Suppressor macrophage treated with lipopolysaccharide for 4 hours (primary cell): ENCODE measurements around the gene UCK2.
A peak's percentile ranks its signal among the peaks of the same experiment; 100 is the strongest.

Source experiments
- DNase-seq: peaks from one replicate; pipeline ENCODE4 v3.0.0-alpha.2; 2020

The UCK2 gene

DNA sequence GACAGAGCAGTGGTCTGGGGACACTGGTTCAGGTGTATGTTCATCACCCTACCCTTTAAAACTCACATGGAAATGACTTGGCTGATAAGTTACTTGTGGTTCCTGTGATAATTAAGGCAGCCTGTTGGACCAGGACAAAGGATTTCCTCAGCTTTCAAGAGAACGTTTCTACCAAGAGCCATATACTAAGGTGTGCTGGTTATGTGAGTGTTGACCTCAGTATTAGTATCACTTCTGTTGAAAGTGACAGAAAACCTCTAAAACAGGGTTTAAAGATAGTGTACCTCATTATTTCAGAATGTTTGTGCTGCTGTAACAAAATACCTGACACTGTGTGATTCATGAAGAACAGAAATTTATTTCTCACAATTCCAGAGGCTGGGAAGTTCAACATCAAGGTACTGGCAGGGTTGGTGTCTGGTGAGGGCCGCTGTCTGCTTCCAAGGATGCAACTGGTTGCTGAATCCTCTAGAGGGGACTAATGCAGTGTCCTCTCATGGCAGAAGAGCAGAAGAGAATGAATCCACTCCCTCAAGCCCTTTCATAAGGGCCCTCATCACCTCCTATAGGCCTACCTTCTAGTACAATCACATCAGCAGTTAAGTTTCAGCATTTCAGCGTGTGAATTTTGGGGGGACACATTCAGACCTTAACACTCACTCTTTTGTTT, 54.9 kb downstream of the UCK2 start:
- DNase-seq: no peak

DNA sequence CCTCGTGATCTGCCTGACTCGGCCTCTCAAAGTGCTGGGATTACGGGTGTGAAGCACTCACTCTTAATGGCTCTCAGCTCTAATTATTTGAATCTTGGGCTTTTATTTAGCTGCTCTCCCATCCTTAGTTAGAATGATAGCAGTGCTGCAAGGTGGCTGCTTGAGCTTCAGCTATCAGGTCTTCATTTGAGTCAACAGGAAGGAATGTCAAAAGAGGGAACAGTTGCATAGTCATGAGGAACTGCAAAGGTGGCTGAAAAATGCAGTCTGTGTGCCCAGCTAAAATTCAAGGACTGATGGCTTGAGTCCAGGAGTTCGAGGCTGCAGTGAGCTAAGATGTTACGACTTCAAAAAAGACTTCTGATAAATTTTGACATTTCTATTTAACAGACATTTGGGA, 55.6 kb downstream of the UCK2 start:
- no peak for DNase-seq

DNA sequence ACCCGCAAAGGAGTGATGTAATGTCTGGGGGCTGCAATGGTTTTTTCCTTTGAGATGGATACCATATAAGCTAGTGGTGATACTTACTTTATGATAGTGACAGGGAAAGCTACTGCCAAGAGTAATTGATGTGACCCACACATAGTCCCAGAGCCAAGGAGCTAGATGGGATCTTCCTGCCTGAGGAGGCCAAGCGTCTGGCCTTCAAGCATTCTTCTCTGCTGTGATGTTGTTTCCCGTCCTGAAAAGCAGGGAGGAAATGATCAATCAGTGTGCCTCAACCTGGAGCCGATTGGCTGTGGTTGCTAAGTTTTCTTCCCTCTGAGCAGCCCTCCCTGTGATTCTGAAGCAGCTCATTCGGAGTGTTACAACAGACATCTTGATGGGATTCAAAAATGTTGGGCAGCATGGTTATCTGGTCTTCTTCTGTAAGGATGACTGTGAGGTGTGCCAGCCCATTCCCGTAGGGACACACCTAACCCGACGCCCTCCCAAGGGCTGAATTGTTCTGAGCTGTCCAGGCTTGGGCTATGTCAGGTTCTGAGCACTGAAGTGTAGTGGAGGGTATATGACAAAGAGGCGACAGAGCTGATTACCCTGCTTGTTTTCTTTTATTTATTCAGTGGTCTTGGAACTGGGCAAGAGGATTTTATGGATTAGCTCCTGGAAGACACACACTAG, 56.7 kb downstream of the UCK2 start:
- peak; percentile 15 for DNase-seq

DNA sequence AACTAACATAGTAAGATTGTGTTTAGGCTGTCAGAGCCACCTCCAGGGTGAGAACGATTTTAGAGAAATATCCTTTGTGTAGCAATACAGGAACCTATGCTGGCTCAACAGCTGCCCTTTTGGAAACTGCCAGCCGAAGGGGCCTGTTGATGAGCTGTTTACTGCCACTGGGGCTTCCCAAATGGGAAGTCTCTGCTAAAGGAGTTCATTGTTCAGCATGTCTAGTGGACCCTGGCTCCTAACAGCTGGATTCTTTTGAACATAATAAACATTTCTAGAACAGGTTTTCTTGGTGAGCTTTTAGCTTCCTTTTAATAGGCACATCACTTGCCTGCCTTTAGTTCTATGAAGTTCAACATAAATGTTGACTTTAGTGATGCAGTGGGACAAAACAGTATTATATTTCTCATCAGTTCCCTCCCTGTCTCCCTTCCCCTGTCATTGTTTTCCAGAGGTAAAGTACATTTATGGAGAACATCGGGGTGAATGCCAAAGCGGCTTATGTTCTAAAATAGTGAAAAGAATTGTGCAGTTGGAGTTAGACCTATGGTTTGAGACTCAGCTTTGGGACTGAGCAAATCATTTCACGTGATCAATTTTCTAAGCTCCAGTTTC, 57.4 kb downstream of the UCK2 start:
- peak; percentile 88 for DNase-seq

DNA sequence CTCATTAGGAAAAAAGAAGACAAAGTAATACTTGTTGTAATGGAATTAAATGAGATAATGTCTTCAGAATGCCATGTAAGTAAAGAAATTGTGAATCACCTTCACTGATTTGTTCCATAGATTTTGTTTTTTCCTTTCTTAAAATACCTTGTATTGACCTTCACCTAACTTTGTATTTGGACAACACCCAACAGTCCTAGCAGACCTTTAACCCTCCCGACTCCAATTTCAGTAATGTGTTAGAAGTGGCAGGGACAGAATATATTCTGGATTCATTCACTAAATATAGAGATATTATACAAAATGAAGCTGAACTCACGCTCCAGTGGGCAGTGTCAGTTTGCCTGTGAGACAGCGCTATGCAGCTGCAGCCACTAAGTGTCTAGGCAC, 57.9 kb downstream of the UCK2 start:
- no peak for DNase-seq

DNA sequence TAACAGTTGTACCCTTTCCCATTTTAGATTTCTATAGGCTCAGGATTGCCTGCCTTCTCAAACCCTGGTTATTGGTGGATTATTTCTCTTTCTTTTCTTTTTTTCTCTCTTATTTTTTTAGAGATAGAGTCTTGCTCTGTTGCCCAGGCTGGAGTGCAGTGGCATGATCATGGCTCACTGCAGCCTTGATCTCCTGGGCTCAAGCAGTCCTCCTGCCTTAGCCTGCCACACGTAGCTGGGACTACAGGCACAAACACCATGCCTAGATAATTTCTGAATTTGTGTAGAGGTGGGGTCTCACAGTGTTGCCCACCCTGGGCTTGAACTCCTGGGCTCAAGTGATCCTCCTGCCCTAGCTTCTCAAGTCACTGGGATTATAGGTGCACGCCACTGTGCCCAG, 58.8 kb downstream of the UCK2 start:
- DNase-seq: no peak

DNA sequence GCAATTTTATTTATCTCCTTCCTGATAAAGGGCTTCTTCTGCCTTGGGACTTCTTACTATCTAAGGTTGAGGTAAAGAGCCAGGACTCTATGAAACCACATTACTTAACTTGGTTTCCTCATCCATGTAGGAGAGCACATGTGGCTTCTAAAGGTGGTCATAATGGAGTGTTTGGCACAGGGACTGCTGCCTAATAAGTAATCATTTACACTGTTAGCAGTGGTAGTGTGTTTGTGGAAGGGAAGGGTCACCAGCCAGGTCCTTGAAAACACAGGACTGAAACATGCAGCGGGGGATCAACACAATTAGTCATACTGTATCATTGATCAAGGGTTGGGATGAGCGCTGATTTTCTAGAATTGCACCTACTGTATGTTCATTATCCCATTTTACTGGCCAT, 59.6 kb downstream of the UCK2 start:
- no peak for DNase-seq

DNA sequence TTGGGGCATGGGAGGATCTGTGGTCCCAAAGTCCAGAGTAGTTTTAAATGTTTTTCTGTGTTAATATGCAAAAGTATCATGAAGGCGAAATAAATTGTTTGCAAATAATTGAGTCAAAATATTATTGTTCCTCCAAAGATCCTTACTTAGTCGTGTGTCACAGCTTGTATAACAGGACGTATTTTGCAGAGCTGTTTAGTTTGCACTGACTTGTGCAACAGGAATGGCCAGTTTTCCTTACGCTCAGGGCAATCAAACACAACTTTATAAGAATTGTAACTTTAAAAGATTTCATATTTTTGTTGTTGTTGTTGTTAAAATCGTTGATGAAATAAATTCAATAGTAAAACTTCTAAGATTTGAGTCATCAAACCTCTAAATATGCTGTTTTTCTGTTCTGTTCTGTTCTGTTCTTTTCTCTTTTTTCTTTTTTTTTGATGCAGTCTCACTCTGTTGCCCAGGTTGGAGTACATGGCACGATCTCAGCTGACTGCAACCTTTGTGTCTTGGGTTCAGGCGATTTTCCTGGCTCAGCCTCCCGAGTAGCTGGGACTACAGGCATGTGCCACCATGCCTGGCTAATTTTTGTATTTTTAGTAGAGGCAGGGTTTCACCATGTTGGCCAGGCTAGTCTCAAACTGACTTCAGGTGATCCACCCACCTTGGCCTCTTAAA, 60.6 kb downstream of the UCK2 start:
- no peak for DNase-seq

DNA sequence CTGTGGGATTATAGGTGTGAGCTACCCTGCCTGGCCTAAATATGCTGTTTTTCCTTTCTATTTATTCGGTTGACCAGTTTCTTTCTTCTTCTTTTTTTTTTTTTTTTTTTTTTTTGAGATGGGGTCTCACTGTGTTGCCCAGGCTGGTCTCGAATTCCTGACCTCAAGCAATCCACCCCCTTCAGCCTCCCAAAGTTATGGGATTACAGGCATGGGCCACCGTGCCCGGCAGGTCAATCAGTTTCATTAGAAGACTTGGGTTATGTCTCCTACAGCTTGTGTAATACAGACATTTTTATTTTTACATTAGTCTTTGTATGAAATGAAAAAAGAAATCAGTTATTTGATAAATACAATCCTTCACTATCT, 61.1 kb downstream of the UCK2 start:
- DNase-seq: no peak

DNA sequence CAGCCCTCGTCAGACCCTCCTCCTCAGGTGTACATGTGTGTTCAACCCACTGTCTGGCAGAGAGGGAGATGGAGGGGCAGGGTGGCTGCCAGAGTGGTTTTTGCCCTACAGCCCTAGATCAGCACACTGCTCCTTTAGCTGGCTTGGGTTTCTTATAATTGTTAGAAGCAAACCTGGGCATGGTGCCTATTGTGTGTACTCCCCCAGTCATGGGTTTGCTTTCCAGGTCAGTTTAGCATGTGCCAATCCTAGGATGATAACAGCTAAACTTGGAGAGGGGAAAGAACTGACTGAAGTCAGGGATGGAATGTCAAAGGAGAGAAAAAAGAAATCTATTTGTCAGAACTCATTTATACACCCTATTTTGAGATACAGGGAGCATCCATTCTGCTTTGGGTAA, 63.3 kb downstream of the UCK2 start:
- DNase-seq: no peak

DNA sequence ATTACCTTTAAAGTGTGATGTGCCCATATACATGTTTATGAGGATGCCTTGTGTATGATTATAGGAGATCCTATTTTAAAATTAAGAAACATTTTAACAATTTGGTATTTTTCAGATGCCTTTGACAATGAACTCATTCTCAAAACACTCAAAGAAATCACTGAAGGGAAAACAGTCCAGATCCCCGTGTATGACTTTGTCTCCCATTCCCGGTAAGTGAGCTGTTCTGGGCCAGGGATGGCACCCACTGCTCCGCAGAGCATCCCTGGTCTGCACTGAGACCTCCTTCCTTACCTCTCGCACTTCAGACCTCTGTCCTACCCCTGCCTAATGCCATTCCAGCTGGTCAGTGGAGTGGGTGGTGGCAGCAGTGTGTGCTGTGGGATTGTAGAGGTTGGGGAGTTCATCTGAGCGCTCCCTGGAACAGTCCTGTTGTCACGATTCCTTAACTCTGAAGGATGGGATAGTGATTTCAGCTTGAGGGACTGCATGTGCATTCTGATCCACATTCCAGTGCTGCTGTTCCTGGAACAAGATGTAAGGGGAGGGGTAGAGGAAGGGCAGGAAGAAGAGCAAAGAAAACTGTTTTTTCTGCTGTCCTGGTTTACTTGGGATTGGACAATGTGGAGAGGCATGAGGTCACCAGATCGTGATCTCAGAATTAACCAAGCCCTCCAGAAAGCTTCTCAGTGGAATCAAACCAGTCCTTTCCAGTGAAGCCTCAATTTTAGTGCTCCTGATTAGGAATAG, 63.9 kb downstream of the UCK2 start:
- DNase-seq: no peak

DNA sequence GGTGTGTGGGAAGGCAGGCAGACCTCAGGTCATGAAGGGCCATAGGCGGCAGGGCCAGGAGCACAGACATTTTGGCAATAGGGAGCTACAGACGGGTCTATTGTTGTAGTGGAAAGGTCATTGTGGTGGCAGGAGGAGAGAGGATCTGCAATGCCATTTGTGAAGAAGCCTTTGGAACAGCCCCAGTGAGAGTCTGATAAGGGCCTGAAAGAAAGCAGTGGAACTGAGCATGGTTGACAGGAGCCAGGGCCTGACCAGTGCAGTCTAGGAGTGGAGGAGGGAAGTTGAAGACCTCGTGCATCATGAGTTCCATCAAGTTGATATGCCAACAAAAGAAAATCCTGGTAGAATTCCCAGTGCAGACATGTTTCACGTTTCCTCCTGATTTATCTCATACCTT, 65.5 kb downstream of the UCK2 start:
- no peak for DNase-seq

DNA sequence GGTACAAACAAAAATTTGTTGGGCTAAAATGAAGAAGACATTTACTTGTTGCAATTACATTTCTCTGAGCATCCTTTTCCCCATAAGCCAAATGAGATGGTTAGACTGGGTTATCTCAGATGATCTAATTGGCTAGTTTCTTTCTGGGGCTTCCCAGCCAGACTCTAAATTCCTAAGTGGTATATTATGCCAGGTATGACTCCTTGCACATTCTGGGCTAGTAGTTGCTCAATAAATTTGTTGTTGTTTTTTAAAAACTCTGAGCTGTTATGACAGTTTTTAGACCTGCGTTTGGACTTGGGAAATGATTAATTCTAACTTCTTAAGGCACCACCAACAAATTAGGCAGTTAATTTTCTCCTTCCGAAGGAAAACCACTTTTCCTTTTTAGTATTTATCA, 66.1 kb downstream of the UCK2 start:
- no peak for DNase-seq

DNA sequence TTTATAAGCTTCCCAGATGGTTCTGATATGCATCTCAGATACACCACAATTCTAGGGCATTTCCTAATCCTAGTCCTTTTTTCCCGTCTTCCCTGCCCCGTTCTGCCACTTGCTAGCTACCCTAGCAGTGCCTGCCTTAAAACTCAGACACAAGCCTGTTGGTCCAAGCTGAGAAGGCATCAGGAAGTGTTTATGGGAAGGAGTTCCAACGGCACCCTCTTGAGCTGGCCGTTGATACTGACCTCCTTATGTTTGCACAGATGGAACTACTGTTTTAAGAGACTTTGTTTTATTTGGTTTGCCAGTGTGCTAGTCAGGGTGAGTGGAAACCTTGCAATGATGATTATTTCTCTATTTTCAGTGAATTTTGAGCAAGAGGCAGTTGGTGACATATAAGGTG, 67.2 kb downstream of the UCK2 start:
- no peak for DNase-seq

DNA sequence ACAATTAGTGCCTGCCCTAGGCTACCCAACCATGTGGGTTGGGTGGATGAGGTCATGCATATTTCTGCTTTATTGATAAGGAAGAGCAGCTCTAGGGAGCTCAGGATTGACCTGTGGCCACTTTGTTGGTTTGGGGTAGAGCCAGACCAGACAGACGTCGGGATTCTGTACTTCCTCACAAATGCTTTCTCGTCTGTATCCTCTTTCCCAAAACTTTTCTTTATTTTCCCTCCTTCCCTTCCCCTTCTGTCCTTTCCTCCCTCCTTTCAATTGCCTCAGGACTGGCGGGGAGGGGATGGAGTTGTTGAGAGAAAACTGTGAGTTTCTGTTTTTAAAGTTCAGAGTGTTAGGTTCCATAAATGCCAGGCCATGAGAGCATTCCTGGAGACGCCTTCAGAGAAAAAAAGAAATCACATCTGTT, 68.0 kb downstream of the UCK2 start:
- DNase-seq: no peak

DNA sequence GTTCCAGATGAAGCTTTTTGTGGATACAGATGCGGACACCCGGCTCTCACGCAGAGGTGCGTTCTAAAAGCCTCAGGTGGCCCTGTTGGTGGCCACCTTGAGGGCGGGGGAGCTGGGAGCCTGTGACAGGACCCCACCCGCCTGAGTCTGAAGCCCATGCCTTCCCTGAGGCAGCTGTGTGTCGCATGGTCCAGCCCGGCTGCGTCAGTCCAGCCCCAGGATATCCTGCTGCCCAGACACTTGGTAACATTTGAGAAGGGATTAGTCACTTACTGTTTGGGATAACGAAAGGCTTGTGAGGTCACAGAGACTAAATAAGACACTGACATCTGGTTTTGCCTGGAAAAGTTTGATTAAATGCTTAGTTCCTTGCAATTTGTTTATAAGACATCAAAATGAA, 68.9 kb downstream of the UCK2 start:
- DNase-seq: no peak

DNA sequence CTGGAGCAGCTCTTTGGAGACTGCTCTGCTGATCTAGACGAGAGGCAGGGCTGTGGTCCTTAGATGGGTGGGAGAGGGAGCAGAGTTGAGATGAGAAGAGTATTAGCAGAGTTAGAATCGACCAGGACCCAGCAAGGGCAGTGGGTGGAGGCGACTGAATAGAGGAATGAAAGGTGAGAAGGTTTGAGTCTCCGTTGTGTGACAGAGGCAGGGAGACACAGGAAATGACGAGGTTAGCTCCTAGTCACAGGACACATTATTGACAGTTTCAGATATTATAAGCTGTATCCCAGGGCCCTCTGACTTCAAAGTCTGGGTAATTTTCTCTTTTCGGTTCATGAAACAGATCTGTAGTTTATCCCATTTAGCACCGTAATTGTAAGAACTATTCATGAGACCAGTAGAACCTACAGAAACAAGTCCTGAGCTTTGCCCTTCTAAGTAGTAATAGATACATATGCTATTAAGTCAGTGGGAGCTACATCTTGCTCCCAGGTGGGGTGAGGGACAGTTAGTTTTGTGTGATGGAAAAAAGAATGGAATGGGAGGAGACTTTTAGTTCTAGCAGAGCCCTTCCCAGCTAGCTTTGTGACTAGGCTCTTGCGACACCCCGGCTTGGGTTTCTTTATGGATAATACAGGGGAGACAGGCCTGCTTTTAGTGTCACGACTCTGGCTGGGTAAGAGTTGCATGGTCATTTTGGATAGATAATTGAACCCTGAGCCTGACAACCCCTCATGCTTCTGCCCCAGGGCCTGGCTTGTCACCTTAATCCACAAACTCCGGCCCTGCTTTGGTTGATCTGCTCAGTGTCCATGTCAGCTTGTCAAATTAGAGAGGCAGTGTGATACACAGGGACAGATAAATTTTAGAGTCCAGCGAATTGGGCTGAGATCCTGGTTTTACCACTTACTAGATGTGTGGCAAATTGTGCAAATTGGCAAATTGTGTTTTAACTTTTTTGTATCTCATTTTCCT, 70.2 kb downstream of the UCK2 start:
- DNase-seq: no peak

DNA sequence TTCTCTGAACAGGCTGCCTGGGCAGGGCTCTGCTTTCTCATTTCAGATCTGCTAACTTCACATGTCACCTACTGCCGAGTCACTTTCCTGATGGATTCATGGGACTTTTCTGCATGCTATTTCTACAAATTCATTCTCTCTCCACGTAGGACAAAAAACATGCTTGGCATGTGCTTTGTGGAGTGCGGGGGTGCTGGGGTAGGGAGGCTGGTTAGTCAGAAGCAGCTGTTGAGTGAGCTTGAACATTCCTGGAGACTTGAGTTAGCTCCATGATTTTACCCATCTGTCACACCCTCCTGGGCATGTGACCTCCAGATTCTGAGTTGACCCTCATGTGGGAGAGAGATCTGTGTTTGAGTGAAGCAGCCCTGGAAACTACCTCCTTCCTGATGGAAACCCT, 71.4 kb downstream of the UCK2 start:
- DNase-seq: no peak

DNA sequence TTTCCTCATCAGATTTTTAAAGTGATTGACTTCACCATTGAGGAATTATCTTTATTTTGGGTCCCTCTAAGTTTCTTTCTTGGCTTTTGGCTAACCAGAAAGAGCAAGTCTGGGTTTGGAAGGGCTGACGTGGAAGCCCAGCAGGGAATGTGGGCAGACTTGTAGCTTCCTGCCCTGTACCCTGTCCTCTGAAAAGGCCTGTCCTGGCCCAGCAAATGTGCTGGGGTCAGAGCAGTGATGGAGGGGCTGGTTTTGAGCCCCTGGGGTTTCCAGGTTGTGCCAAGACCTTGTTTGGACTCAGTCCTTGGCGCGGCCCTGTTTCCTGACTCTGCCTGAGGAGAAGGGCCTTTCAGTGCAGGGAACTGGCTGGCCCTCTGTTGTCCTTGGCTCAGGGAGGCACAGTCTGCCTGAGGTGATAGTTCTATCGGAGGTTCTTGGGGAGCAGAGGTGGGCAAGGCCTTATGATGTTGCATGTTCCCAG, 72.1 kb downstream of the UCK2 start:
- no peak for DNase-seq

DNA sequence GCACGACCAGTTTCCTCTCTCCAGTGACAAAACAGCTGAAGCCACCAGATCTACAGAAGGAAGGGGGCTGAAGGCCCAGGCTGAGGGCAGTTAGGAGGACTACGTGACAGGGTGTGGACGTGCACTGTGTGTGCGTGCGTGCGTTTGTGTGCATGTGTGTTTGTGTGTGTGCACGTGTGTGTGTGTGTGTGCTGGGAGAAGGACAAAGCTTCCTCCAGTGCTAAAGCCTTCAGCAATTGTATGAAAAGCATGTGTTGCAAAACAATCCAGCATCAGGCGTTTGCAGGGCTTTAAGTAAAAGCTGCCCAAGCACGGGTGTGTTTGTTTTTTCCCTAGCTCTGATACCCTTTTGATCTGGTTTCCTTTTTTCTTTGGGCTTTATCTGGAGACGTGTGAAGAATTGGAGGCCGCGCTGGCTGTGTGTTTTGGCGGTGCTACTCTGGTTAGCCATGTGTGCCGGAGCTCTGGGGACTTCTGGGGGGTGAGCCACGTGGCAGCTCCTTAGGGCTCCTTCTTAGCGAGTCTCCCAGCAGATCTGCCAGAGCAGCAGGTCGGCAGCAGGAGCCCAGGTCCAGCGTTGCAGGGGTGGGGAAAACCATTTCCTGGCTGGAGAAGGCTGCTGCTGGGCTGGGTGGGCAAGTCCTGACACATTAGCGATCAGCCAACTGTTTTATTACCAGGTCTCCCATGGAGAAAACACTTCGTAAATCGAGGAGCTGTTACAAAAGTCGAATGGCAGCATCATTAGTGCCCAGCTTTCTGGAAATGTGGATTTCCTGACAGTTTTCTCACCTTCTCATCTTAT, 73.4 kb downstream of the UCK2 start:
- DNase-seq: no peak

DNA sequence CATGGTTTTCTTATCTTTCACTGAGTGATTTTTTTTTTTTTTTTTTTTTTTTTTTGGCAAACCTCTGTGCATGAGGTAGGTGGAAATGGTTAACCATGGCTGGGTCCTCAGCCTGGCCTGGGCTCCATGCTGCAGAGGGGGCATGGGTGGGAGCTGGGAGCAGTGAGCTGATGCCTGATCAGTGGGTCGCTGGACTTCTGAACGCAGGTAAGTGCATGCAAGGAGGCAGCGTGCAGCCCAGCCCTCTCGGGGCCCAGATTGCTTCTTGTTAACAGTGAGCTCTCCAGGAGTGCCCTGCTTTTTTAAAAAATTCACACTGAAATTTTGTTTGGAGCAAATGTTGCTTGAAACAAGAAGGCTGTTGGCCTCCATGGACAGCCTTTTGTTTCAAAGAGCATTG, 75.2 kb downstream of the UCK2 start:
- DNase-seq: no peak
